ENCODE results near the gene HLA-DMA. TPM values are rescaled to one million over a fixed set of nuclear protein-coding genes. Genes with fewer than 3 reads are reported as not detected.

HLA-DMA gene
- total and polyA plus RNA-seq, 9 of the 15 experiments (the other 6 are each of a cell fraction or from before 2014, with no cell fraction given) = 0.13 to 0.83 (median 0.51) TPM

GRCh38 chr6:32972353-32973143 lies 19.7 kb upstream of the HLA-DMA start (continued):
- TF ChIP-seq BRF1 (IDR thresholded peaks at IDR 0.05; ENCODE audit: borderline replicate concordance, extremely low read depth, insufficient read length) (no peak), CREBBP (IDR thresholded peaks at IDR 0.05; ENCODE audit: low read depth, low read length) (no peak), ZNF57 (CRISPR knock-in tag; IDR thresholded peaks at IDR 0.05) (no peak), ARID3A (IDR thresholded peaks at IDR 0.05; ENCODE audit: borderline replicate concordance, low read depth, low read length) (no peak), PREB (CRISPR knock-in tag; IDR thresholded peaks at IDR 0.05) (peak; percentile 92; the same call in 1 of the 2 replicates), ATF1 (CRISPR knock-in tag; IDR thresholded peaks at IDR 0.05) (no peak), ATF1 (tag; IDR thresholded peaks at IDR 0.05) (no peak), C11orf30 (IDR thresholded peaks at IDR 0.05; ENCODE audit: low read depth) (no peak), ESRRB (CRISPR knock-in tag; IDR thresholded peaks at IDR 0.05; ENCODE audit: borderline replicate concordance) (no peak), STAG1 (CRISPR knock-in tag; IDR thresholded peaks at IDR 0.05; ENCODE audit: borderline replicate concordance) (no peak), HSF4 (CRISPR knock-in tag; IDR thresholded peaks at IDR 0.05; ENCODE audit: borderline replicate concordance) (no peak), POLR2G (IDR thresholded peaks at IDR 0.05; ENCODE audit: low read depth, low read length) (peak; percentile 91), KLF1 (tag; IDR thresholded peaks at IDR 0.05) (no peak; the same call in 1 of the 2 replicates), HNRNPK (IDR thresholded peaks at IDR 0.05; ENCODE audit: low read depth, low read length, poor library complexity, severe bottlenecking) (no peak), ZNF695 (CRISPR knock-in tag; IDR thresholded peaks at IDR 0.05) (no peak), BCL6 (CRISPR knock-in tag; IDR thresholded peaks at IDR 0.05) (peak; percentile 19; the same call in 1 of the 2 replicates), ZNF23 (CRISPR knock-in tag; IDR thresholded peaks at IDR 0.05) (no peak), ZNF583 (CRISPR knock-in tag; IDR thresholded peaks at IDR 0.05) (no peak), STAT6 (CRISPR knock-in tag; IDR thresholded peaks at IDR 0.05) (peak; percentile 95; the same call in 1 of the 2 replicates), E2F4 (CRISPR knock-in tag; IDR thresholded peaks at IDR 0.05; ENCODE audit: low read depth) (no peak), GTF2A2 (tag; IDR thresholded peaks at IDR 0.05) (peak; percentile 89), SMAD4 (CRISPR knock-in tag; conservative IDR thresholded peaks at IDR 0.05) (no peak), MYNN (IDR thresholded peaks at IDR 0.05) (no peak; the same call in none of the 2 replicates), MYNN (CRISPR knock-in tag; IDR thresholded peaks at IDR 0.05) (no peak)

Data from K562 (cell line).